ENCODE measurements around the gene EMSY.
"Not testable (repeated sequence)": the region's sequence is repeated elsewhere in the genome, so short reads cannot be mapped to it uniquely, and the experiment has no call there.

Gene EMSY

GRCh38 chr11:76526878-76527277 is 82.1 kb downstream of the EMSY start:
- DNase-seq, result no peak

DNA sequence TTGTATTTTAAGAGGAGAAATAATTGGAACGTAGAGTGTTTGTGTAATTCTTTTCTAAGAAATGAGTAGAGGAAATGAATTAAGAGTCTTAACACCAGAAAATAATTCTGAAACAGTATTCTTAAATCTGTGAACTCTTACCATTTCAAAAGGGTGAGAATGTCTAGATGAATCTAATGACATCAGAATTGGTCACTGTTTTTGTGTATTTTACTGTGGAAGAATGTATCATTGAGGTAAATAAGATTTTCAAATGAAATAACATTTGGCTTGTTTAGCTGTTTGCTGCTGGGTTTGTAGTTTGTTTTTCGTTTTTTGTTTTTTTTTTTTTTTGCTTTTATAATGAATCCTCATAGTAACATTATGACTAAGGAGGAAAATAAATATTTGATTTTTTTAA is 97.6 kb downstream of the EMSY start:
- no peak for DNase-seq

DNA sequence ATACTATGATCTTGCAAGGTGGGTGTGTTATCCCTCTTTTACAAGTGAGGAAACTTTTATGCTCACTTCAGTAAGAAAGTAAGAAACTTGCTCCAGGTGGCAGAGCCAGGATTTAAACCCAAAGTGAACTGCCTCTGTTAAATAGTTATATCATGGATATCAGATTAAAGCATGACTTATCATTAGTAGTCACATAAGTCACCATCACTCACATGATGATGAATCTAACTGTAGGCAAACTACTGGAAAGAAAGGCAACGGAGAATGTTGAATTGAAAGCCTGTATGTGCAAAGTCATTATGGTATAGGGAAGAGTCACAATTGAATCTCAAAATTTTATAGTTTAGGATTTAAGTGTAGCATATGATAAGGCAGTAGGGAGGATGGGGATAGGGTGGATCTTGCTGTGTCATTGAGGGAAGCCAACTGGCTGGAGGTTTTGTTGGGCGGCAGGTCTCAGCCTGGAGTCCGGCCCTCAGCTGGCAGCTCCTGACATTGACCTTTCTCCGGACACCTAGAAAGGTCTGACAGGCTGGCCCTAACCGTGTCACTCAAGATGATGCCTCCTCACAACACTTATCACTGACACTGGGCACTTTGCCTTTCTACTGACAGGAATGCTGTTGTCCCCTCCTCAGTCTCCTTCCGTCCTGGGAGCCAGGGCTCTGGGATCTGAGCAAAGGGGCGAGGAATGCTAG is 98.3 kb downstream of the EMSY start:
- no peak for DNase-seq

- no peak for DNase-seq
Observed at GRCh38 chr11:76550781-76551180, 106.0 kb downstream of the EMSY start.

GRCh38 chr11:76551400-76551799 is 106.6 kb downstream of the EMSY start:
- no peak for DNase-seq

DNA sequence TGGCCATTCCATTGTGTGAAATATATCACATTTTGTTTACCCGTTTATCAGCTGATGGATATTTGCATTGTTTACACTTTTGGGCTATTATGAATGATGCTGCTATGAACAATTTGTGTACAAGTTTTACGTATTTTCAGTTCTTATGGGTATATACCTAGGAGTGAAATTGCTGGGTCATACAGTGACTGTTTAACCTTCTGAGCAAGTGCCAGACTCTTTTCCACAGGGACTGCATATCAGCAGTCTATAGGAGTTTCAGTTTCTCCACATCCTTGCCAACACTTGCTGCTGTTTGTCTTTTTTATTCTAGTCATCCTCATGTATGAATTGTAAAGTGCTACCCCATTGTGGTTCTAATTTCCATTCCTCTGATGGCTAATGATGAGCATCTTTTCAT is 108.2 kb downstream of the EMSY start:
- DNase-seq, result no peak

- DNase-seq, result no peak
Observed at GRCh38 chr11:76553554-76554476, 109.0 kb downstream of the EMSY start.

DNA sequence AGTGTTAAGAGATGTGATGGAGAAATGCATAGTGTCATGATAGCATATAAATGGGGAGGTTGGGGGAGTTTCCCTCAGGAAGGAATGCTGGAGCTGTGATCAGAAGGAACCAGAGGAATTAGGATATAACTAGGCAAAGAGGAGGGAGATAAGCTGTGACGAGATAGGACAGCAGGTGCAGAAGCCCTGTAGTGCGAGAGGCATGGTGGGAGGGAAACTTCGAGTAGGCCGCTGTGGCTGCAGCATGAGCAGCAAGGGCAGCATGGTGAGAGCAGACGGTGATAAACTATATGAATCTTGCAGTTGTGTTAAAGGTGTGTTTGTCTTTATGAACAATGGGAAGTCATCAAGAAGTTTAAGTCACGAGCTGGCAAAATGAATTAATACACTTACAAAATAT is 109.9 kb downstream of the EMSY start:
- no peak for DNase-seq

GRCh38 chr11:76557466-76557865 is 112.6 kb downstream of the EMSY start:
- no peak for DNase-seq

GRCh38 chr11:76558473-76558872 is 113.7 kb downstream of the EMSY start:
- DNase-seq, result no peak

DNA sequence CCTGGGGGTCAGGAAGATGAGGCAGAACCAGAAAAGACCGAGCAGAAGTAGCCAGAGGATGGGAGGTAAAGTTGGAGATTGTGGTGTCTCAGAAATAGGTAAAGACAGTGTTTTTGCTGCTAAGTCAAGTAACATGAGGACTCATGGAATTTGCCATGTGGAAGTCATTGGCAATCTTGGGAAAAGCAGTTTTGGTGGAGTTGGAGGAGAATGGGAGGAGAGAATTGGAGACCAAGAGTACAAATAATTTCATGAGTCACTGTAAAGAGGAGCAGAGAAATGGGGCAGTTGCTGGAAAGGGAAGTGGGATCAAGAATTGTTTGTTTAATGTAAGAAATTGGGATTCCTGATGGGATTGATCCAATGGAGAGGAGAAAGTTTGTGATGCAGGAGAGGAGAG is 114.1 kb downstream of the EMSY start:
- no peak for DNase-seq

GRCh38 chr11:76559346-76559745 is 114.5 kb downstream of the EMSY start:
- DNase-seq, result no peak

DNA sequence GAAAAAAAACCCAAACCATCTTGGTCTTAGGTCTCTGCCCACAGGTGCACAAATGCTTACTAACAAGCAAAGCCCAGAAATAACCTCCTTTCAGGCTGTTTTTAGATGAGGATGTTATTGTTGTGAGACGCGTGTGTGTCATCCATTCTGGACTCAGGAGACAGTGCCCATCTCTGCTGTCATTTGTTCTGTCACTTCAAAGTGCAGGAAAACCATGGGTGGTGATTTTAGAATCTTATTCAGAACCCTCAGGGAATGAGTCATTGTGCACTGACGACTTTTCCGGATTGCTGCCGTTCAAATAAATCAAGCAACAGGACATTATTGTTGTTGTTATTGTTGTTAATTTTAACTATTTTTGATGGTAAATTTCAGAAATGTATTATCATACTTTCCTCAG is 115.4 kb downstream of the EMSY start:
- DNase-seq, result peak; percentile 59

GRCh38 chr11:76561245-76561644 is 116.4 kb downstream of the EMSY start:
- no peak for DNase-seq

DNA sequence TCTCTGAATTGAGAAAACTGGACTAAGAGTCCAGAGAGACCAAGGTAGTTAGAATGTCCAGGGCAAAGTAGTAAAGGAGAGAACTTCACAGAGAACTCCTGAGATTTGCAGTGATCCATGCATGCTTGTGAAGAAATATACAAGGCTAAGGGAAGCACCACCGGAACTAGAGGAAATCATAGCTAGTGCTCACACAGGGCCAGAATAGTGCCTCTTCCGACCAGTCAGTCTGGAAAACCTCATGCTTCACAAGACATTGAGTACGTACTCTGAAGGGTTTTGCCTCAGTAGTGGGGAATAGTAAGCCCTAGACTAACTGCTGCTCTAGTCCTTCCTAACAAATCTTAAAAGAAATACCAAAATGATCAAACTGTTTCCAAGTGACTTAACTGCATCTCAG is 117.7 kb downstream of the EMSY start:
- DNase-seq, result no peak

GRCh38 chr11:76564364-76564763 is 119.5 kb downstream of the EMSY start:
- no peak for DNase-seq

- DNase-seq, result no peak
Observed at GRCh38 chr11:76566811-76567210, 122.0 kb downstream of the EMSY start.

DNA sequence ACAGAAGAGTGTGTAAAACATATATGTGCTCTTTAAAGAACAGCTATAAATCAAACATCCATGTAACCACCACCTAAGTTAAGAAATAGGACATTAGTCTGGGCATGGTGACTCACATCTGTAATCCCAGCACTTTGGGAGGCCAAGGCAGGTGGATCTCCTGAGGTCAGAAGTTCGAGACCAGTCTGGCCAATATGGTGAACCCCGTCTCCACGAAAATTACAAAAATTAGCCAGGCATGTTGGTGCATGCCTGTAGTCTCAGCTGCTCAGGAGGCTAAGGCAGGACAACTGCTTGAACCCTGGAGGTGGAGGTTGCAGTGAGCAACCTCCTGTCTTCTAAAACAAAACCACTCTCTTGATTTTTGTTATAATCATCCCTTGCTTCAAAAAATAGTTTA is 122.4 kb downstream of the EMSY start:
- no peak for DNase-seq

- peak; percentile 57 for DNase-seq
Observed at GRCh38 chr11:76568139-76568538, 123.3 kb downstream of the EMSY start.

DNA sequence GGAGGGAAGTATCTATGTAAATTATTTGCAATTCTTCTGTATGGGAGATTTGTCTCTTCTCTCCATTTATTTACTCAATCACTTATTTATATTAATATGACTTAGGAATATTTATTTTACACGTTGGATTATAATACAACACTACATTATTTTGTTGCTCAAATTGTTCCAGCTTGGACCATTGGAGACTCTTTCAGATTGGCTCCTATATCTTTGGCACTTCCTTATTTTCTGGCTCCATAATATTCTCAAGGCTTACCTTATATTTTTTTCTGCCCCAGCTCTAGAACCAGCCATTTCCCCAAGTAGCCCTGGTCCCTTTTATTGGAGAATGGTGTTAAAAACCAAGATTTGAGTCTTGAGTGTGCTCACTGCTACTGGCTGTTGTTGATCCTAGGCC is 123.8 kb downstream of the EMSY start:
- DNase-seq, result no peak

GRCh38 chr11:76572181-76572875 is 127.5 kb downstream of the EMSY start:
- DNase-seq, result not testable (repeated sequence)

GRCh38 chr11:76574406-76574805 is 129.6 kb downstream of the EMSY start:
- DNase-seq, result peak; percentile 67

- no peak for DNase-seq
Observed at GRCh38 chr11:76574879-76575278, 130.1 kb downstream of the EMSY start.
